ENCODE results near the gene GDF10. TPM values are rescaled to one million over a fixed set of nuclear protein-coding genes. Genes with fewer than 3 reads are reported as not detected.

GDF10 gene
- polyA plus RNA-seq, 12 donors: 0.97 to 5.1 (median 1.5) TPM; not detected in 2

DNA sequence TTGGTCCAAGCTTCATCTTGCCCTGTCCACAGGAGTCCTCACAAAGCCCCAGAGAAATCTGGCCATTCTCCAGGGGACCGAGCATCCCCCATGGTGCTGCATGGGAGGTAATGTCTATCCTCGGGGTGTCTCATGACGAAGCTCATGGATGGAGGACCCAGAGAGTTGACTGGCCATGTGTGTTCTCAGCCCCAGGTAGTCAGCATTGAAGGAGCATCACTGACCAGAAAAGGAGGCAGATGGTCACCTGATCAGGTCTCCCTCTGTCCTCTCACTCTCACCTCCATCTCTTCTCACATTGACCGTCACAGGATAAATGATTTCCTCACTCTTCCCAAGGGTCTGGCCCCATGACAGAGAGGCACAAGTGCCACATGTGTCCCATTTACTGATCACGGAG is 33.4 kb upstream of the GDF10 start:
- DNase-seq: no peak

DNA sequence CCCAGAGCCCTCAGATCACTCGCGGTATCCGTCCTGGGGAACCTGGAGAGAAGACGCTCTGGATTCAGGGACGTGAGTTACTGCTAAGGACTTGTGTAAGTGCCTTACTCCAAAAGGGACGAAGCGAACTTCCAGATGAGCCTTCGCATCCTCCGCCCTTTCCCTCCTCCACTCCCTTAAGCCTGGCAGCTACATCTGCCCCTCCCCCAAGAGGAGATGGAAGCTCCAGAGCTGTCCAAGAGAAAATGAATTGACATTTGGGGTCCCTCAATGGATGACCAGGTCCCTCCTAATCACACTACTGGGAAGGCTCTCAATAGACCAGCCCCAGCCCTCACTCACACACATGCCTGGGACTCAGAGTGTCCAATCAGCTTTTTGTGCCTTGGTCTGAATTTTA is 31.3 kb upstream of the GDF10 start:
- no peak for DNase-seq

DNA sequence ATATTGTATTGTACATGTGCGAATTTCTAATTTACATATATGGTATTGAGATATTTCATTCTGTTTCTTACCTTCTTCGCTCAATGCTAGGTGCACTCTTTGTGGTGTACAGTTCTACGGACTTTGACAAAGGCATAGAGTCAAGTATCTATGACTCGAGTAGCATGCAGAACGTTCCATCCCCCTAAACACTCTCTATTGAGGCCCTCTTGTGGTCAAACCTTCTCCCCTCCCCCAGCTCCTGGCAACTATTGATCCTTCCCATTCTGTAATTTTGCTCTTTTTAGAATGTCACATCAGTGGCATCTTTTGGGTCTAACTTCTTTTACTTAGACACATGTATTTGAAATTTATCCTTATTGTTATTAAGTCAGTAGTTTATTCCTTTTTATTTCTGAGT is 30.7 kb upstream of the GDF10 start:
- no peak for DNase-seq

DNA sequence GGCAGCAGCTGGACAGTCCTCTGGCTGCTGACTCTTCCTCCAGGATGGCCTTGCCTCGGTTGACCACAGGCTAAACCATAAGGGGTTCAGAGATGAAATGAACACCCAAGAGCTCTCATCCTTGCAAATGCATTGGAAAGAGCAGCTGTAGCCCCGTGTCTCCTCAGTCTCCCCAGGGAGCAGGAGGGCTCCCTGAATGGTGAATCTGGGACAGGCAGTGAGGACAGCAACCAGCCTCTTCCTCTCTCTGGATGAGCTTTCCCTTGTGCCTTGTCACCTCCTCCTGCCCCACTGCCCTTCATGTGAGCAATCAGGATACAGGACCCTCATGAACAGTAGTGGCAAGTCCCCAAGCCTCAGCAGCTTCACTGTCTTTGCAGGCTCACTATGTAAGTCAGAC is 23.9 kb upstream of the GDF10 start:
- DNase-seq: no peak

DNA sequence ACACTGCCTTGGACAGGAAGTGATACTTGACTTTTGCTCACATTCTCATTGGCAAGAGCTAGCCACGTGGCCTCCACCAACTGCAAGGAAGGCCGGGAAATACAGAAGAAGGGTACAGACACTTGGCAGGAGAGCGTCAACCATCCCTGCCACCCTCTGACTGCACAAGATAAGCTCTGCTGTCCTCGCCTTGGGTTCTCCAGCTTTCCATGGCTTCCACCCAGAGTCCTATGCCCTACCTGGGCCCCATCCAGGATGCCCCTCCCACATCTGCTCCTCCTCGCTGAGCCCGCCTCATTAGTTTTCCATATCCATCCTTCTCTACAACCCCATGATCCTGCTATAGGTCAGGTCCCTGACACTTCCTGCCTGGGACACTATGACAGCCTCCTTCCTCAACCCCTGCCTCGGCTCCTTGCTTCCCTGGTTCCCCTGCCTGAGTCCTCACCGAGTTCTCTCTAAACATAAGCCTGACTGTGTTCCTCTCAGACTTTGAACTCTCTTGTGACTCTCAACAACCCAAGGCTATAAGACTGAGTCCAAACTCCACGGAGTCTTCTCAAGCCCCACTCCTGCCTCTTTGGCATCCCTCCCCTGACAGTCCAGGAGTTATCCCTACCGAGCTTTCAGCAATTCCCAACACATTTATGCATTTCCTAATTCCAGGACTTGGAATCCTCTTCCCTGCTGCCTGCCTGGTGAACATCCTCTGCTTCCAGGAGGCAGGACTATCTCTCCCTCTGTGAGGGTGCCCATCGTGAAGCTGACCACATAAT is 23.2 kb upstream of the GDF10 start:
- DNase-seq: no peak

DNA sequence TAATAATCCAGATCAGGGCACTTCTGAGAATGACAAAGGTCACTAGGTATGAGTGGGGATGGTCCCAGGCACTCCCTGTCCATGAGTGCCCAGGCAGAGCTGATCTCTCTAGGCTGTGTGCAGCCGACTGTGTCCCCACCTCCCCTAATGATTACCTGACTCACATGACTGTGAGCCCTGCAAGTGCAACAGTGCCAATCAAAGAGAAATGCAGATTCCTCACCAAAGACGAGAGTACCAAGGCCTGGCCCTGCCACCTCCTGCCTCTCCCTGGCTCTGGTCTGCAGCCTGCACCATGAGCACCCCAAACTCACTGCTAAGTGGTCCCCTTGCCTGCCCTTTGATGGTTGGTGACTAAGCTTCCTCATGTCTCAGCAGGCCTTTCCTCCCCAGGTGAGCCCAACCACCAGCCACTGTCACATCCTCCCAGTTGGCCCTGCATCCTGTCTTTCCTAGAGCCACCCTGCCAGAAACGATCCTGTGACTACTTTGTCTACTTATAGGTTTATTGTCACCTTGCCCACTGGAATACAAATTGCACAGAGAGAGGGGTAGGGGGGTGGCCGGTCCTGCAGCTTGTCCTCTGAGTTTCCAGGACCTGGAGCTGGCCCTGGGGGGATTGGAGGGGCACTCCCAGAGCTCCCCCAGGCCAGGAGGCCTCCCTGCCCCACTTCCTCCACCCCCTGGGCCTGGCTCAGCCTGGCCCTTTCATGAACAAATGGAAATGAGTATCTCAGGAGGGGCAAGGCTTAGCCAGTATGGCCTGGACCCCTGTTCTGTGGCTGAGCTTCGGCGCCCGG is 22.4 kb upstream of the GDF10 start:
- DNase-seq: no peak

DNA sequence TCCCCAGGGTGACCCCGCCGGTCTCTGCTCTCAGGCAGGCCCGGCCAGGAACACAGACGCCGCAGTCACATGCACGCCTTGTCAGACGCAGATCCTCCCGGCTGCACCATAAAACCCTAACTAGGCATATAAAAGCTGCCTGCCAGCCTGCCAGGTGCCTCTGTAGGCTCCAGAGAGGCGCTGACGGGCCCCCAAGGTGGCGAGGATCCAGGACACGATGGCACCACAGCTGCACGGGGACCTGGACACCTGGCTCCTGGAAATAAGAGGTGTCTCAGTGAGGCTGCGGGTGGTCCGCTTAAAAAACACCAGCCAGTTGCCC is 21.9 kb upstream of the GDF10 start:
- DNase-seq: no peak

DNA sequence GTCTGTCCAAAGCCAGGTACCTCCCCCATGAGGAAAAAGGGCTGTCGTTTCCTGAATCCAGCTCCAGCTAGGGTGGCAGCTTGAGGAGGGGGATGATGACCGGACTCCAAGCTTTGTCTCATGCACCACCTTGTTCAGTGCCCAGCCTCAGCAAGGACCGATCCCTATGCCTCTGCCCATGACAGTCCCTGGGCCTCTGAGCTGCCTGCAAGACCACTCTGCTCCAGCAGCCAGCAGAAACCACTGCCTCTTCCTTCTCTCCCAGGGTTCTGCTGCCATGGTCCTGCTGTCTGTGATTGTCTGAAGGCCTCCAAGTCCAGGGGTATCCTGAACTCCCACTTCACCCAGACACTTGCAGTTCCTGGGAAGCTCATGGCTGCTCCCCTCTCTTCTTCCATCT is 21.3 kb upstream of the GDF10 start:
- no peak for DNase-seq

DNA sequence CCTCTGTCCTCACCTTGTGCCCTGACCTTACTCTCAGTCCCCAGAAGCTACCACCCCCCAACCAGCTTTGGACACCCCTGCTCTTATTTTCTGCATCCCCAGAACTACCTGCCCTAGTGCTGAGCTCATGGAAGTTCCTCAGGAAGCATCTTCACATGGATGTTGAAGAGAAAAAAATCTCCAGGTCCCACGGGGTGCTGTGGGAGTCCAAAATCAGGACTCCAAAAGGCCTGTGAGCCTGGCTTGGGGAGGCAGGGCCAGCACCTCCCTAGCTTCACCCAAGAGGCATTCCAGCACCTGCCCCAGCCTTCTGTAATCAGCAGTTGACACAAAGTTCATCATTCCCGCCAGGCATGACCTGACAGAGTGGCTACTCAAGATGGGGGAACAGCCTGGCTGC is 20.7 kb upstream of the GDF10 start:
- DNase-seq: no peak

DNA sequence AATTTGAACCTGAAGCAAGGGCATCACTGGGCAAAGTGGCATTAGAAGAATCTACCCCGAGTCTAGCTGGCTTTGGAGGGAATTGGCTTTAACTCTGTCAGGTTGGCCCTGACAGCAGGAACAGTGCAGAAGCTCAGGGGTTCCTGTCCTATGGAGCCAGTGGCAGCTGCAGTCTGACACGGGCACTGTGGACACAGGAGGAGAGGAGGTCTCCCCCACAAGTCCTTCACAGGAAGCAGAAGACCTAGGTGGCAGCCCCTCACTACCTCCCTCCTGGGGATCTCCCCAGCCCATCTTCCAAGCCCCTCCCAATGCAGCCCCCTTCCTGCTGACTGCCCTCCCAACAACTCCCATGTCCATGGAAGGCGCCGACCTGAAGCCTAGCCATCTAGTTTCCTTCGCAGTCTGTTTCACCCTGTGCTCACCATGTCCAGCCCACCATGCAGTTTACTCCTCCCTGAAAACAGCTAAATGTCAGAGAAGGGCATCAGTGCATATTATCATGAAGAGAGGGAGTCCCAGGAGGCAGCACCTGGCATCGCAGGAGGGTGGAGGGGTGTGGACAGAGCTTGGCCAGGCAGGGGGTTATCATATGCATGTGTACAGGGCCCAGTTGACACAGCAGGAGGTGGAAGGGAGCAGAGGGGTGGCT is 17.9 kb upstream of the GDF10 start:
- no peak for DNase-seq

DNA sequence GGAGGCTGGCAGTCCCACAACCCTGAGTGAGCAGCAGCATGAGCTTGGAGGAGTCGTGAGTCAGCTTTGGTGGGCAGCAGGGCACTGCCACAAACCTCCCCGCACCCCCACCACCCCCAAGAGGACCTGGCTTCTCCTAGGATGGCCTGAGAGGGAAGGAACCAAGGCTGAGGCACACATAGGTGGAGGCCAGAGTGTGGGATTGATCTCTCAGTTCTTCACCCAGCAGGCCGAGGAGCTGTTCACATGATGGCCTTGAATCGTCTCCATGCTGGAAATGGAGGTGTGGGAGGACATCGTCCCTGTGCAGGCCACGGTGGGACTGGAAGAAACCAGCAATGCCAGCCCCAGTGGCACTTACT is 17.4 kb upstream of the GDF10 start:
- no peak for DNase-seq

DNA sequence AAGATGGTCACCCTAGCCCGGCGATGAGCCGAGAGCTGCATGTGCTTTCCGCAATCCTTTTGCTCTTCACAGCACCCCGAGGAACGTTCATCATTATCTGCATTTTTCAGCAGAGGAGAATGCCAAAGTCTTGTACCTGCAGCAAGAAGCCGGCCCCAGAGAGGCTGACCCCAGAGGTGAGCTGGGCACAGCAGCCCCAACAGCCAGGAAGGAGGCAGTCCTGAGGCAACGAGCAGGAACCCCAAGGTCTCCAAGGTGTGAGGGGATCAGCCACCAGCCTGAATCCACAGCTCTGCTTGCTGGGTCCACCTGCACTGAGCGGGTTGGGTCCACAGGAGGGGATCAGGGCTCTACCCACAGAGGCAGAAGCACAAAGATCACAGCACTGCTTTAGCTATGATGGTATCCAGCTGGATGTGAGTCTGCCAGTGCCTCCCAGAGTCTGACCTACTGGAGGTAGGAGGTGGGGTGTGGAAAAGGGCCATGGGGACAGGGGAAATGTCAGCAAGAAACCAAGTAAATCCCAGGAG is 16.8 kb upstream of the GDF10 start:
- DNase-seq: no peak

DNA sequence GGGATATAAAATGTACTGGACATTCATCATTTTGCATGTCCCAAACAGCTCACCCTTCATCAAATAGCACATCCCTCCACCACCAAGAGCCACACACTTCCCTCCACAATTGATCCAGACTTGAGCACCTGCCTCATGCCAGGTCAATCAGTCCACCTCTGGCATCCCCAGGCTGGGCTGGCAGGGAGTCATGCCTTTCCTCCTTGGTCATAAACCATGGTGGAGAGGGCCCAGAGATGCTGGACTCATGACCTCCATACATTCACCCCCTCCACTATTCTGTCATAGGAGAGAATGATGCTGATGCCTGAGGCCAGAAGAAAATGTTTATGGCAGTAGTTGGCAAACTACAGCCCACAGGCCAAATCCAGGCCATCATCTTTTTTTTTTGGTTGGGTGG is 16.1 kb upstream of the GDF10 start:
- no peak for DNase-seq

DNA sequence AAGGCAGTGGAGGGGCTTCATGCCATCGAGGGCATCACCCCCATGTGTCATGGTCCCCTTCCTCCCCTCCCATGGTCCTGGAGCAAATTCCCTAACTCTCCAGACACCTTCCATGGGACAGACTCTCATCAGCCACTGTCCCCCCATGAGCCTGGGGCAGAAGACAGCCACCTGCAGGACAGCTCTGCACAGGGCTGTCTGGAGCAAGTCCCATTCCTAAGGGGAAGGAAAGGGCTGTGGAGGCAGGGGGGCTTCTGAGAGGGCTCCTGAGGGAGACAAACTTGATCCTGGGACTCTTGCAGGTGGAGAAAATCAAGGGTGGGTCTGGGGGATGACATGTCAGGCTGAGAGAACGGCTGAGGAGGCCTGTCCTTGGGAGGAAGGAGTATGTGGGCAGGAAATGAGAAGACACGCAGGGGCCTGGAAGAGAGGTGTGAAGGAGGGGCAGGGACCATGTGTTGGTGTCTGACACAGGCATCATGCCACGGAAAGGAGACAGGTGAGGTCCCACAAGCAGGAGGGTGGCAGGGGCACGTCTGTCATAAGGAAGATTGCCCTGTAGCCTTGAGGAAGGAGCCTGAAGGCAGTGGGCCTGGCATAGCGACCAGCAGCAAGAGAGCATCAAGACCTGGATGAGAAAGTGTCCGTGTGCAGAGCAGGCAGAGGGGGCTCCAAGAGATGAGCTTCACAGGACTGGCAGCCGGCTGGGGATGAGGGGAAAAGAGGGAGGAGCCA is 14.4 kb upstream of the GDF10 start:
- DNase-seq: no peak

DNA sequence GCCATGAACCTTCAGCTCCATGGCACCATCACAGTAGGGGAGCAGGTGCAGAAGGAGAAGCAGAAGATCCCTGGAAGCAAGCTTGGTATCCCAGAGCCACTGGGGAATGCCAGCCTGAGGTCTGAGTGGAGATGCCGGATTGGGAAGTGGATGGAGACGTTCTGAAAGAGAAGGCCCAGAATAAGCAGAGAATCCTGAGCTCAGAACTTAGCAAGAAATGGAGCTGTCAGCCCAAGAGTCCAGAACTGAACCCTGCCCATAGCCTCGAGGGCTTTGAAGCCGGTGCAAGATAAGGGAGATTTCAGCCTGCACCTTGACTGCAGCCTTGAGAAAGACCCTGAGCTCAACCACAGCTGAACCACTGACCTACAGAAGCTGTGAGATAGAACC is 13.9 kb upstream of the GDF10 start:
- DNase-seq: no peak

DNA sequence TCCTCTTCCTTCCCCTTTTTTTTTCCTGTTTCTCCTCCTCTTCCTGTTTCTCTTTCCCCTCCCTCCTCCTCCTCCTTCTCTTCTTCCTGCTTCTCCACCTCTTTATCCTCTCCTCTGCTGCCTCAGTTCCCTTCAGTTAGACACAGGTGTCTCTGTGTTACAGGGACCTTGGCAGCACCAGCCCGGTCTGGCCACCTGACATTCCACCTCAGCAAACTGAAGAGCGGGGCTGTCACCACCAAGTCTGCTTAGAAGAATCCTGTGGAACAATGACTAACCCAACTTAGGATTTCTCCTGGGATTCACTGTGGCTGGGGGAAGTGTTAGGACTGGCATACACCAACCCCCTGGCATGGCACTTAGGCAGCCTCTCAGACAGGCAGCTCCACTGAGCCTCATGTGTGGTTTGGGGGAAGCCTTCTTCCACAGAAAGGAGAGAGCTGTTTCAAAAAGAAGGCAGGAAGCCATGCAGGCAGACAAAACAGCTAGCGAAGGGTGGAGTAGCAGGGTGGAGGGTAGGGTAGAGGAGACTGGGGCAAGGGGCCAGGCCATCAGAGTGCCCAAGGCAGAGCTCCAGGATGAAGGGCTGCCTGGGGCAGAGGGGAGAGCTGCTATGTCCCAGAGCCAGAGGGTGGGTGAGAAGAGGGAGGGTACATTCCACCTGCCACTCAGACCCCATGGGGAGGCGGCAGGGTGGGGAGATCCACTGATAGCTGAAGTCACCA is 13.2 kb upstream of the GDF10 start:
- DNase-seq: no peak

DNA sequence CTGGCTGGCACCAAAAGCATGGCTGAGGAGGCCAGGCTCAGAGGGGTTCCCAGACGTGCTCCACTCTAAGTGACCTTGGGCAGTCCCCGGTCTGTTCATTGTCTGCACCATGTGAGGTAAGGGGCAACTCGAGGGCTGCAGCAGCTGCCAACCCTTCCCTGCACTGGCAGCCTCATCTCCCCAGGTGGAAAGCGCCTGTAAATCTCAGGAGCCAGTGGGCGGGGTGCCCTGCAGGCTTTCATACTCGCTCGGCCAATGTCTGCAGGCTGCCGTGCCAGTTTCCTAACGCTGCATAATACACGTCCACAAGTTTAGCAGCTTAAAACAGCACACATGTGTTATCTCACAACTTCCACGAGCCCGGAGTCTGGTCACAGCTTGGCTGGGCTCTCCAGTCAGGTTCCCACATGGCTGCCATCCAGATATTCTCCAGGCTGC is 12.6 kb upstream of the GDF10 start:
- no peak for DNase-seq

DNA sequence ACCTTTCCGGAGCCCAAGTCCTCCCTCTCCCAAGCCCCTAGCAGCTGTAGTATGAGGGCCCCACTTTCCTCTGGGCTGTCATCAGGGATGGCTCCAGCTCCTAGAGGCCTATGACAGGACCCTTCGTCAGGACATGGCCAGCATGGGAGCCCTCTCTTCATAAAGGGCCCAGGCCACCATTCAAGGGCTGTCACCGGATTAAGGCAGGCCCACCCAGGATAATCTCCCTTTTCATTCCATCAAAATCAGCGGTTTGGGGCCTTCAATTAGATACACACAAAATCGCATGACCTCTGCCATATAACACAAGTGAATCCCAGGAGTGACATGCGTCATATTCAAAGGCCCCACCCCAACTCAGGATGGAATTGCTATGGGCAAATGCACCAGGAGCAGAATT is 12.2 kb upstream of the GDF10 start:
- DNase-seq: no peak

DNA sequence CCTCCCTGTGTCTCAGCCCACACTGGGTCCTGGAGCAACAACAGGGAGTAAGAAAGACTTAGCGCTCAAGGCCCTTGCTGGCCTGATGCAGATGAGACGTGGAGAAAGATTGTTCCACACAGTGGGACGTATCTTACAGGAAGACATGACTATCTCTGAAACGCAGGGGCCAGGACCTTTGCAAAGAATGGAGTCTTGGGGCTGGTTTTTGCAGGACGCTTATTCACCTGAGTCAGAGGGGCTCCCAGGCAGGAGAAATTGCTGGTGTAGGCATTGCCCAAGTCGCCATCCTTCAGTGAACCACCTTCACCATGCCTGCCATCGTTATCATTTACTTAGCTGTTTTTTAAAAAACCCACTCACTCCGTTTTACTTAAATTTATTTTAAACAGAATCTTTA is 11.8 kb upstream of the GDF10 start:
- DNase-seq: no peak

DNA sequence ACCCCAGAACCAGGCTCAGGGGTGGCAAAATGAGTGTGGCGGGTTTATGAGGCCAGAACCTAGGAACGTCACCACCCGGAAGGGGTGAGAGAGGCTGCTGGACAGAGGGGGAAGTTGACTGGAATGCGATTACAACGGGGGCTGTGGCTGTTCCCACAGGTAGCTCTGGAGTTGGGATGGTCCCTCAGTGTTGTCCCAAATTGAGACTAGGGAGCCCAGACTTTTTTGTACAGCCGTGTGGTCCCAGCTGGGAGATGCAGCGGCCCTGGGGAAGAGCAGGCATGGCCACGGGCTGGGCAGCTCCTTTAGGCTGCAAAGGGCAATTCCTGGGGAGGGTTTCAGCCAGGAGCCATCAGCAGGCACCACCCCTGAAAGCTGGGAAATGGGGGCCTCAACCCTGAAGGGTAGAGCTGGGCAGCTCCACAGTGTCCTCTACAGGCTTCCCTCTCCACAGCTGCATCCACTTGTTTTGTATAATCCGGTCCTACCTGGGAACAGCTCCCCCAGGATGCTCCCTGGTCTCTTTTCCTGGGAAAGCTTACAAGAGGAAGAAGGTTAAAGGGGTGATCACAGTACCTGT is 11.0 kb upstream of the GDF10 start:
- DNase-seq: no peak

DNA sequence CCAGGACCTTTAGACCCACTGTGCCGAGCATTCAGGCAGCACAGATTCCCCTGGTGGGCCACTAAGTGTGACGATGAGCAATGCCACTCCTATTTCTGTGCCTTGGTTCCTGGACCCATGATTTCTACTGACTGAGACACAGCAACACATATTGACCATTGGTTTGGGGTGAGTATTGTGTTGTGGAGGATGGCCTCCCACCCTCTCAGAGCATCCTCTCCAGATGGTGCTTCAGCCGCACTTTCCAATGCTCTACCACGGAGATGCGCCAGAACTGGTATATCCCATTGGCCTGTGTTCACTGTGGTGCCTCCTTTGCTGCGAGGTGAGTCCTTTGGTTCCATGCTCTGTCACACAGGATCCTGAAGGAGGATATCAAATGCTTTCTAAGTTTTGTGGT is 10.1 kb upstream of the GDF10 start:
- no peak for DNase-seq

All from muscle of arm (tissue), 12 donors.